NK-92 (cell line): ENCODE measurements around the gene PRELID2.
"Not testable (repeated sequence)": the region's sequence is repeated elsewhere in the genome, so short reads cannot be mapped to it uniquely, and the experiment has no call there.

Experiments
- DNase-seq: peaks from one replicate; lab custom pipeline; 2025; ENCODE audit not compliant: unreplicated experiment; lab: John Stamatoyannopoulos, UW

The PRELID2 gene

DNA sequence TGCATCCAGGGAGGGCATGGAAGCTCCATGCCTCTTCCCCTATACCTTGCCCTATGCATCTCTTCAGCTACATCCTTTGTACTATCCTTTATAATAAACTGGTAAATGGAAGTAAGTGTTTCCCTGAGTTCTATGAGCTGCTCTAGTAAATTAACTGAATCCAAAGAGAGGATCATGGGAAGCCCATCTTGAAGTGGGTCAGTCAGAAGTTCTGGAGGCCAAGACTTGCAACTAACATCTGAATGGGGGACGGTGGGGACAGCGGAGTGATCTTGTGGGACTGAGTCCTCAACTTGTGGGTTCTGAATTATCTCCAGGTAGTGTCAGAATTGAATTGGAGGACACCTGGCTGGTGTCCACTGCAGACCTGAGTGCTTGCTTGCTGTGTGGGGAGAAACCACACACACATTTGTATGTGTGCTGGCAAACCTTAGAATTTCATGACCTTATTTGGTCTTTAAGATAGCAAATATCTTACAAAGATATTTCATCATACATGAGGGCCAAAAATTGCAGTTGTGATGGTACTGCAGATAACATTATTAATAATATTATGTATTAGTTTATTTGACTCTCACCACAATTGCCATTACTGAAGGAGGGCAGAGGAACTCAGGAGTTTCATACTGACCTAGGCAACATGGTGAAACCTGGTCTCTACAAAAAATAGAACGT, 5.5 kb upstream of the PRELID2 start:
- no peak for DNase-seq

- DNase-seq: no peak
Measured at GRCh38 chr5:145838276-145838675, 3.1 kb upstream of the PRELID2 start.

GRCh38 chr5:145836241-145836640, 1.1 kb upstream of the PRELID2 start:
- not testable (repeated sequence) for DNase-seq

DNA sequence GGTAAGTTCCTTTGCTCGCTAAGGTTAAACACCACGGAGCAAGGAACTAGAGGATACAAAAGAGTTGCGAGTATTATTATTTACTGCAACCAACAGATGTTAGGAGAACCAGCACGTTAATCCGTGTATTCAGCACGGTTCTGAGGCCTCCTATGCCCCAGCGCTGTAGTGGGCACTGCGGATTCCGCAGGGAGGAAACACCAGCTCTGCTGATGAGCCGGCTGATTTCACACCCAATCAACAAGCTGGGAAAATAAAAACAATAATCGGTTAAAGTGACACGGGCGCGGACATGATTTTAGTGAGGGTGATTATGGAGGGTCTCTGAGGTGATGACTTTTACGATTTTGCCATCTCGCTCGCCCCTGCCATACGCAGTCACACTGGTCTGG, 702 bp upstream of the PRELID2 start:
- no peak for DNase-seq

DNA sequence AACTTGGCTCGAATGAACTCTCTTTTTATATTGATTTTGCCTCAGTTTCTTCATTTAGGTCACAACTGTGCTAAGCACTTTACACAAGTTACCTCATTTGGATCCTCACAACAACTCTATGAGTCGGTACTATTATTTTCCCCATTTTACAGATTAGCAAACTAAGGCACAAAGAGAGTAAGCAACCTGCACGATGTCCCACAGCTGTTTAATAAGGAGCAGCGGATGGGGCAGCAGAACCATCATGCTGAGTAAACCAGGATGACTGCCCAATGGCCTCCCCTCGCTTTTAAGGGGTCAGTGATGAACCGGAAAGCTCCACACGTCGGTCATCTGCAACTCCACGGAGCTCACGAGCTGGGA, 607 bp downstream of the PRELID2 start:
- no peak for DNase-seq

DNA sequence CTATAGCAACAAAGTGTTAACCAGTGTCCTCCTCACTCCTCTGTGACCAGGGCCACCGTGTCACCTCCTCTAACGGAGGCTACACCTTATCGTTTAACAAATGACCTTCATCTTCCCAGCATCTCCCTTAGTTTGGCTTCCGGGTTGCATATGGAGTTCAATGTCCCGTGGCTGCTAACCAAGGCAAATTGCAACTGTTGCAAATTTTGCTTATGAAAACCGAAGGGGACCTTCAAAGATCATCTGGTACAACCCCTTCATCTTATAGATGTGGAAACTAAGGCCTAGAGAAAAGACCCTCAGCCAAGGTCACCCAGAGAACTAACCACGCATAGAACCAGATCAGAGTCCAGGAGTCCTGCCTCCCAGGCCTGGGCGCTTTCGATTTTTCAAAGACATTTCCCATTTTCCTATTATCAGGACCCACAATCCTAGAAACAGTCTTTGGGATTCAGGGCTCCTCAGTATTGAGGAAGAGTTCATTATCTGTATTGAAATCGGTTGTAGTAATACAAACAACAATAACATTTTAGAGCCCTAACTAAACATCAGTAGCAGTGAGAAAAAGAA, 1.4 kb downstream of the PRELID2 start:
- DNase-seq: no peak

DNA sequence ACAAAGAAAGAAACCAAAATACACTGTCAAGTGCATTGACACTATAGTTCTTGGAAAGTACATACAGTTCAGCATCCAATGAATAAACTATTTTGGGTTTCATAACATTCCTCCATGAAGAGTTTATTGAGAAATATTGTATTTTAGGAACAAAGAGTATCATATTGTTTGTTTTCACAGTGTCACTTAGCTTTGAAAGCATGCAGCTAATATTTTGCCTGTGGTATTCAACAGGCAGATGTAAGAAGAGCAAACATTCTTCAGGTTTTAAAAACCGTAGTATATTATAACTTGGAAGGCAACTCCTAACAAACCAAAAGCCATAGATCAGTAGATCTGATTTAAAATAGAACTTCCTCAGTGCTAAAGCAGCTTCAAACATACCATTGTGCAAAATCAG, 4.5 kb downstream of the PRELID2 start:
- no peak for DNase-seq

DNA sequence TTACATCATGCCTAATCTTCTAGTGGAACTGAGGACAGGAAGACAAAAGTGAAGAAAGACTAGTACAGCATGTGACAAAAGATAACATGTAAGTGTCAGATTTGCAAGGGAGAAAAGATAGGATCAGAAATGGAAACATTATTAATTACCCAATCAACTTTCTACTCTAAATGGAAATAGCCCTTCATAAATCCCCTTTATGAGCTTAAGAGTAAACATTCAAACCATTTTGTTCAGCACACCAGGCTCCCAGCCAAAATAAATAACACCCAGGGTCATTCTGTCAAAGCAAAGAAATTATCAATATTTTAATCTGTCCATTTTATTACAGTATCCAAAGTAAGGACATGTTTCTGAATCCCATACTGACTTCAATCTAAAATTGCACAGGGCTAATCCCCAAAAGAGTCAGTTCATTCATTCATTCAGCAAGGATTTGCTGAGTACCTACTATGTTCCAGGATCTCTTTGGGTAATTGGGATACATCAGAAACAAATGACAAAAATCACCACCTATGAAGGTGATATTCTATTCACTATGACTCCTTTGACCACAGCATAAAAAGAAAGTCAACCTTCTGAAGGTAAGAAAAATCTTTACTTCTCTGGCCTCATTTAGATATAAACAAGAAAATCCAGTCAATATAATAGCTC, 5.3 kb downstream of the PRELID2 start:
- DNase-seq: no peak

DNA sequence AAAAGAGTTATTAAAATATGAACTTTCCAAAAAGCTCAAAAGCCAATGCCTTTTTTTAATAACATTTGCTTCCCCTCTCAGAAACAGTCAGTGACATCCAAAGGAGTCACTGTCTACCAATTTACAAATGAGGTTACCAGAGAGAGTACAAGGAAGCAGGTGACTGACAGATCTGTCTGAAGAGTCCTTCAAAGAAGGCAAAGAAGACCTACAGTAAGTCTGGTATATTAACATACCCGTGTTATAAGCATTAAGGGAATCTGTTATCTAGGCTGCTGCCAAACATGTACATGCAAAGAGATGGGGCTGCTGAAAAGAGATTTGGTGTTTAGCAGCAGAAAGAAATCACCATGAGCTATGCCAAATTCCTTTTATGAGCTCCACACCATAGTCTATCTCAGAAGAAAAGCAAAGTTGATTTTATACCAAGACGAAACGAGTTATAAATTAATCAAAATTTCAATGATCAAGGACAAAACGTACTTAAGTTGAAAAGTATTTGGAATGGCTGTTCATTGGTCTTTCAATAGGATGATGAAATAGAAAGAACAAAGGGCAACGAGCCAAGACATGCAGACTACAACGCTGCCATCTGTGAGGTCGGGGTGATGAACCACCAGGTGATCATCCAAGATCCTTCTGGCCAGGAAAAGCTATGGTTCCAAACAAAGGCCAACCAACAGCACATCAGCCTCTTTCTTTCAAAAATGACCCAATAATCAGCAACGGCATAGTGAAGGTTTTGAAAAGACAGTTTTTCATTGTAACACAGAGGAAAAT, 8.1 kb downstream of the PRELID2 start:
- DNase-seq: no peak

- no peak for DNase-seq
Measured at GRCh38 chr5:145825751-145826180, 9.4 kb downstream of the PRELID2 start.

GRCh38 chr5:145824040-145824439, 11.1 kb downstream of the PRELID2 start:
- DNase-seq: no peak

GRCh38 chr5:145818604-145819003, 16.5 kb downstream of the PRELID2 start:
- DNase-seq: no peak

GRCh38 chr5:145812877-145813276, 22.3 kb downstream of the PRELID2 start:
- DNase-seq: no peak

GRCh38 chr5:145811834-145812625, 23.1 kb downstream of the PRELID2 start:
- no peak for DNase-seq

- DNase-seq: no peak
Measured at GRCh38 chr5:145806923-145807322, 28.2 kb downstream of the PRELID2 start.

DNA sequence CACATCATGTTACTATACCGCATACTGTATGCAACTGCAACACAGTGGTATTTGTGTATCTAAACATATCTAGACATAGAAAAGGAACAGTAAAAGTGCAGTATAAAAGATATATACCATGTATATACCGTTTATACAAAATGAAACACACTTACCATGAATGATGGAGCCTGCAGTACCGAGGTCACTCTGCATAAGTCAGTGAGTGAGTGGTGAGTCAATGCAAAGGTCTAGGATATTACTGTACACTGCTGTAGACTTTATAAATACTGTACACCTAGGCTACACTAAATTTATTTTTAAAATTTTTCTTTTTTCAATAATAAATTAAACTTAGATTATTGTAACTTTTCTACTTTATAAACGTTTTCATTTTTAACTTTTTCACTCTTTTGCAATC, 29.3 kb downstream of the PRELID2 start:
- DNase-seq: no peak

GRCh38 chr5:145804701-145805100, 30.4 kb downstream of the PRELID2 start:
- no peak for DNase-seq

DNA sequence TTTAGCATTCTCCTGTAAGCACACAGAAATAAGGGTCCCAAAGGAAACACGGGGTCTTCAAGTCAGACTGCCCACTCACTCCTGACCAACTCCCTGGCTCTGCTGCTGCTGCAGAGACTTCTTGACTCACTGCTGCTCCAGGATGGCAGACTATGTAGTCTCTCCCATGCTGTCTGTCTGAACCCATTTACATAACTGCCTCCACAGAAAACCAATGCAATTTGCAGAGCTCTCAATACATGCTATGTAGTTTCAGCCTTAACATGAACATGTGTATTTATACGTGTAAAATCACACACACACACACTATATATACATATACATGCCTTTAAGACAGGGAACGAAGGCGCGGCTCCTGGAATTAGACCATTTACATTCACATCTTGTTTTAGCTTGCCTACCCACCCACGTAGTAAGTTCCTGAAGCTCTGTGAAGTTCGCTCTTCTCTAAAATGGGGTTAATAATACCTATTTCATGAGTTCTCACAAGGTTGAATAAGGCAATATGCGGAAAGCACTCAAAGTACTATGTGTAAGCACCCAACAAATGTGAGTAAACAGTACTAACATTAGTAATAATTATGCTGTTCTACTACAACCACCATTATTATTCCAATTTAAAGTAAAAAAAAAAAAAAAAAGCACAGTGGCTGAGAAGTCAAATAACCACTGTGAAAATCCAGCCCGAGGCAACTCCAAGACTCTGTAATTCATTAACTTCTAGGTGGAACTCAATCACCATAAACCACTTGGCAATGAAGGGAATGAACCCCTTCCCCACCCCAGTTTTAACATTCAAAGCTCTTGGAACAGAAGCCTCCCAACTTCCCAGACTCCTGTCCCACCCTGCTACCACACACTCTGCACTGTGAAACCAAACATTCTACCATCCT, 31.8 kb downstream of the PRELID2 start:
- no peak for DNase-seq

DNA sequence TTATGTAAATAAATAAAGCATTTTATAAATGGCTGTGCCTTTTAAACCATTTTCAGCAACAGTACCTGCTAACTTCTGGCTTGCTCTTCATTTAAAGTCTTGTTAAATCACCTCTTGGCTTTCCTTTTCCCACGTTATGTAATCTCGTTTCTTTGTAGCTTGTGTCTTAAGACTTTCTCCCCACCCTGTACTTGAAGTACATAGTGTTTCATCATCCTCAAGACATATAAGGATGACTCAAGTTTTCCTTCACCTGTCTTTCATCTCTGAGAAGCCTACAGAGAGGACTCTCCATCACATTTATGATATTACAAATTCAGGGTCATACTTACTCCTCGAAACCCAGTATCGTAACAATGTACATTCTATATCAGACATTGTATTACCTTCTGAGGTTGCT, 33.9 kb downstream of the PRELID2 start:
- no peak for DNase-seq

- DNase-seq: no peak
Measured at GRCh38 chr5:145800181-145800580, 35.0 kb downstream of the PRELID2 start.
